Measurements from ENCODE around the gene R3HDM4.
"Not testable (repeated sequence)": the region's sequence is repeated elsewhere in the genome, so short reads cannot be mapped to it uniquely, and the experiment has no call there.

The R3HDM4 gene

GRCh38 chr19:898663-899062 is 14.4 kb downstream of the R3HDM4 start:
- DNase-seq (ENCODE audit: insufficient read length, low spot score), result no peak
- no peak for TF ChIP-seq CTCF (IDR thresholded peaks at IDR 0.05; ENCODE audit: insufficient read depth, missing control alignments)
- no peak for FAIRE-seq

GRCh38 chr19:897442-898039 is 15.5 kb downstream of the R3HDM4 start:
- FAIRE-seq, result no peak
- TF ChIP-seq CTCF (IDR thresholded peaks at IDR 0.05; ENCODE audit: insufficient read depth, missing control alignments), result no peak
- DNase-seq (ENCODE audit: insufficient read length, low spot score), result no peak

GRCh38 chr19:896999-897398 is 16.0 kb downstream of the R3HDM4 start:
- no peak for FAIRE-seq
- no peak for TF ChIP-seq CTCF (IDR thresholded peaks at IDR 0.05; ENCODE audit: insufficient read depth, missing control alignments)
- no peak for DNase-seq (ENCODE audit: insufficient read length, low spot score)

GRCh38 chr19:896434-896833 is 16.6 kb downstream of the R3HDM4 start:
- DNase-seq (ENCODE audit: insufficient read length, low spot score), result no peak
- no peak for FAIRE-seq
- no peak for TF ChIP-seq CTCF (IDR thresholded peaks at IDR 0.05; ENCODE audit: insufficient read depth, missing control alignments)

GRCh38 chr19:892894-893689 is 19.9 kb downstream of the R3HDM4 start, which contains the start of the genes MED16 and RNU6-9:
Gene MED16 (minus strand): TSS chr19:893187. CDS start chr19:891131, 2,056 bp downstream.
Gene RNU6-9 (plus strand): TSS chr19:893484.
- no peak for TF ChIP-seq CTCF (IDR thresholded peaks at IDR 0.05; ENCODE audit: insufficient read depth, missing control alignments)
- FAIRE-seq, result no peak

GRCh38 chr19:892243-892893 is 20.7 kb downstream of the R3HDM4 start:
- DNase-seq (ENCODE audit: insufficient read length, low spot score) (no peak), FAIRE-seq (no peak)

More at GRCh38 chr19:892894-893689, 19.9 kb downstream of the R3HDM4 start, which contains the start of the genes MED16 and RNU6-9:
- peak; percentile 98 for DNase-seq (ENCODE audit: insufficient read length, low spot score)

GRCh38 chr19:891421-892200 is 21.4 kb downstream of the R3HDM4 start:
- DNase-seq (ENCODE audit: insufficient read length, low spot score); FAIRE-seq: not testable (repeated sequence)

More at GRCh38 chr19:892243-892893, 20.7 kb downstream of the R3HDM4 start:
- no peak for TF ChIP-seq CTCF (IDR thresholded peaks at IDR 0.05; ENCODE audit: insufficient read depth, missing control alignments)

All from D721Med (cell line).